Stimulated activated CD8-positive, alpha-beta memory T cell treated with anti-CD3 and anti-CD28 coated beads, Interleukin-4, amount 100 ng/mL, for 1 hour (primary cell): Measurements from ENCODE around the gene C19orf85.
"Not testable (repeated sequence)": the region's sequence is repeated elsewhere in the genome, so short reads cannot be mapped to it uniquely, and the experiment has no call there.

Source experiments
- DNase-seq, 2 donors: peaks; one replicate each; pipeline ENCODE4 v3.0.0-alpha.2; 2020; ENCODE audit warnings: low read depth in 2 of 2, low spot score in 1 of 2

Gene C19orf85

DNA sequence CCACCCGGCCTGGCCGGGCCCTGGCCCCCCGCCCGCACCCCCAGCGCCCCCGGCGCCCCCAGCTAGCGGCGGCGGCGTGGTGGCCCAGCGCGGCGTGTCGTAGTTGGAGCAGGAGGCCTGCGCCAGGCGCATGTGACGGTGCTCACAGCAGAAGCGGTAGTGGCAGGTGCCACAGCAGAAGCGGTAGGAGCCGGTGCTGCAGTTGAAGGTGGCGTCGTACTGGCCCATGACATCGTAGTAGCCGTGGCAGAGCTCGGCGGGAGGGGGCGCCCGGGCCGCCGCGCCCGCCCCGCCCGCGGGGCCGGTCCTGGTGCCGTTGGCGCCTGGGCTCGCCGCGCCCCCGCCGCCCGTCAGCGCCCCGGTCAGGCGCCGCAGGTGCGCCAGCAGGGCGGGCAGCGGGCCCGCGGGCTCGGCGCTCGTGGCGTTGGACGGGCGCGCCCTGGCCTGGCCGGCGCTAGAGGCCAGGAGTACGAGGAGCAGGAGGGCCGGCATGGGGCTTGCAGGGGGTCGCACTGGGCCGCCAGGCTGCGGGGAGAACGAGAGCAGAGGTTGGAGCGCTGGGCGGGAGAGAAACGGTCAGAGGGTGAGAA lies 22.1 kb downstream of the C19orf85 start:
- DNase-seq = no peak

DNA sequence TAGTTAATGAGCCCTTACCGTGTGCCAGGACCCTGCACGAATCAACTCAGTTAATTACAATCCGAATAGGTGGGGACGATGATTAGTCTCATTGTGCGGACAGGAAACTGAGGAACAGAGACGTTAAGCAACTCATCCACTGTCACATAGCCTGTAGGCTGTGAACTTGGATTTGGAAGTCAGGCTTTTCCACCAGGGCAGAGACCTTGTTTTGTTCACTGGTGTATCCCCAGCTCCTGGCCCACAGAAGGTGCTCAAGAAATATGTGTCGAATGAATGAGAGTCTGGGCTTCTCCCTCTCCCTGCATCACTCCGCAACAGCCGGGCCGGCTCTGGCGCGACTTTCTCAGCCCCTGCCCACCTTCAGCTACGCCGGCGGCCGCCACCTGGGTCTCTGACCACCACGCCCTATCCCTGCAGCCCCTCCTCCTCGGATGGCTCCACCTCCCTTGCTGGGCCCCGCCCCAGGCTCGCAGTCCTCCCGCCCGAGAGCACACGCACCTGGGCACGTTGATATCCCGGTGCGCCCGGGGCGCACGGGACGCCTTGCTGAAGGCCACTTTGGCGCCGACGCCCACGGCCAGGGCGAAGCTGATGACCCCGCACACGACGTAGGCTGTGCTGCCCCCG lies 22.7 kb downstream of the C19orf85 start:
- no peak for DNase-seq

DNA sequence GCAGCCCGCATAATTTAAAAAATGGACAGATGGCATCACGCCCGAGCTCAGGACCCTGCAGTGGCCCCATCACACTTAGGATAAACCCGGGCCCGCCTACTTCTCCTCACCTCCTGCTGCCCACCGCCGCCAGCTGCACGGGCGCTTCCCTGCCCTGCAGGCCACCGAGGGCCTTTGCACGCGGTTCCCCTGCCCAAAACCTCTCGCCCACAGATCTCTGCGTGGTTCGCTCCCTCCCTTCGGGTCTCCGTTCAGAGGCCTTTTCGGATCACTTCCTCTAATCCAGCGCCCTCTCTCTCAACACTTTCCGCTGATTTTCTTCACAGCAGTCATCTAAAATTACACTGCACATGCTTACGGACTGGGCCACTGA lies 23.2 kb downstream of the C19orf85 start:
- DNase-seq = no peak

DNA sequence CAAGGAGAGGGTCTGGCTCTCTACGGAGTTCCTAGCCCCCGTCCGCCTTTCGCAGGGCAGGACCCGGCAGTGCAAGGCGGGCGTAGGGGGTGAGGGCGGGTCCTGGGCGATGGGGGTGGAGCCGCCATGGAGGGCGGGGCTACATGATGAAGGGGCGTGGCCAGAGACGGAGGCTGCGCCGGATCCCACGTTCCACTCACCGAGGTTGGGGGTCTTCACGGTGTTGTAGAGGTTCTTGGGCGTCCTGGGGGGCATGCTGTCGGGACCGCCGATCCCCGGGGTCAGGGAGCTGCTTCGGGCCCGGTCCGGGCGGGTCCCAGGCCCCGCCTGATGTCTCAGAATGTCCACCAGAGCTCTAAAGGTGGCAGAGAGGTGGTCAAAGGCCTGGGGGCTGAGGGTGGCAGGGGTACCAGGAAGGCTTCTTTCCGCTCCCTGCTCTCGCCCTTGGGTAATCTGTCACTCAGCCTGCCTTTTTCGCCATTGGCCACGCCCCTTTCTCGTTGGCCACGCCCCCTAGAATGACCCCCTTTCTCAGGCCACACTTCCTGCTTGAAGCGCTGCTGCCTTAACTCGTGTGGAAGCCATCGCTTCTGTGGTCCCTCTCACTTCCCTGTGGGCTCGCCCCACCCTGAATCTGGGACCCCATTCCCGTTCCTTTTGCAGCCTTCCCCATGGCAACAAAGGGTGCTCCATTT lies 24.0 kb downstream of the C19orf85 start:
- no peak for DNase-seq

DNA sequence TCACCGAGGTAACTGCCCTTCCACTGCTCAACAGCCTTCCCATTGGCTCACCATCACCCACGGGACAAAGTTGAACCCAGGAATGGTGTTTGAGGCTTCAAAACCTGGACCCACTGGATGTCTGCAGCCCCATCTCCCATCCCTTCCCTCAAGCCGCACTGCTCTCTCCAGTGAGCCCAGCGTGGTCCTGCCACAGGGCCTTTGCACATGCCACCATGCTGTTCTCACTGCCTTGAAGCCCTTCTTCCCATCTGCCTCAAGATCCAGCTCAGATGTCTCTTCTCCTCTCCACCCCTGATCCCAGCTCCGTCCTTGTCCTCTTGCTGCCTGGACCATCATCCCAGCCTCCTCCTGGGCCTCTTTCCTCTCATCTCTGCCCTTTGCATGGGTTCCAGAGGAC lies 25.5 kb downstream of the C19orf85 start:
- DNase-seq = no peak

DNA sequence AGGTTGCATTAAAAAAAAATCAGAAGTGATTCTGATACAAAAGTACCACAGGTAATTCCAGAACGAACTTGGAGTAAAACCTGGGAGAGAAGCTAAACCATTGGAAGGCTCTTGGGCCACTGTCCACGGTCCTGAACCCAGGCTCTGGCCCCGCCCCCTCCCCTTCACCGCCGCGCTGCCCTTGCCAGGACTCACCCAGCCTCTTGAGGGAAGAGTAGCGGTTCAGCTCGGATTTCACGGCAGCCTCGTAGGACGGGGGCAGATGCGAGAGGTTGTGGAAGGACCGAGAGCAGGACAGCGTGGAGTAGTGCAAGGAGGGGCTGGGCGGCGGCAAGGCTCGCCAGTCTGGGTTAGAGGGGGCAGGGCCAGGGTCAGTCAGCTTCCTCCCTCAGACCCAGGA lies 27.1 kb downstream of the C19orf85 start:
- no peak for DNase-seq

DNA sequence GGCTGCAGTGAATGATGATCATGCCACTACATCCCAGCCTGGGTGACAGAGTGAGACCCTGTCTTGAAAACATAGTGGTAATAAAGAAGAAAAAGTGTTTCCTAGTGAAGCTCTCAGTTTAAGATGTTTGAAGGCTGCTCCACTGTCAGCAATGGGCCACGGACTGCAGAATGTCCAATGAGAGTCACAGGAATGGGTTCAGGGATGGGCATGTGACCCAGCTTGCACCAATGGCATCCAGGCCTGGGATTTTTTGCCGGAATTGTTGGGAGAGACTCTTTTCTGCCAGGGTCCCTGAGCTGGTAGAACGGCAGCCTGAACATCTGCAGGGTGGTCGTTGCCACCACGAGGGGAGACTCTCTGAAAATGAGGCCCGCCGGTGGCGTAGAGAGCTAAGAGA lies 27.7 kb downstream of the C19orf85 start:
- no peak for DNase-seq

DNA sequence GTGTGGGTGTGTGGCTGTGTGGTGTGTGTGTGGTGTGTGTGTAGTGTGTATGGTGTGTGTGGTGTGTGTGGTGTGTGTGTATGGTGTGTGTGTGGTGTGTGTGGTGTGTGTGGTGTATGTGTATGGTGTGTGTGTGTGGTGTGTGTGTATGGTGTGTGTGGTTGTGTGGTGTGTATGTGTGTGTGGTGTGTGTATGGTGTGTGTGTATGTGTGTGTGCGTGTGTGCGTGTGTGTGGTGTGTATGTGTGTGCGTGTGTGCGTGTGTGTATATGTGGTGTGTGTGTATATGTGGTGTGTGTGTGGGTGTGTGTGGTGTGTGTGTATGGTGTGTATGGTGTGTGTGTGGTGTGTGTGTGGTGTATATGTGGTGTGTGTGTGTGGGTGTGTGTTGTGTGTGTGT lies 29.5 kb downstream of the C19orf85 start:
- no peak for DNase-seq

DNA sequence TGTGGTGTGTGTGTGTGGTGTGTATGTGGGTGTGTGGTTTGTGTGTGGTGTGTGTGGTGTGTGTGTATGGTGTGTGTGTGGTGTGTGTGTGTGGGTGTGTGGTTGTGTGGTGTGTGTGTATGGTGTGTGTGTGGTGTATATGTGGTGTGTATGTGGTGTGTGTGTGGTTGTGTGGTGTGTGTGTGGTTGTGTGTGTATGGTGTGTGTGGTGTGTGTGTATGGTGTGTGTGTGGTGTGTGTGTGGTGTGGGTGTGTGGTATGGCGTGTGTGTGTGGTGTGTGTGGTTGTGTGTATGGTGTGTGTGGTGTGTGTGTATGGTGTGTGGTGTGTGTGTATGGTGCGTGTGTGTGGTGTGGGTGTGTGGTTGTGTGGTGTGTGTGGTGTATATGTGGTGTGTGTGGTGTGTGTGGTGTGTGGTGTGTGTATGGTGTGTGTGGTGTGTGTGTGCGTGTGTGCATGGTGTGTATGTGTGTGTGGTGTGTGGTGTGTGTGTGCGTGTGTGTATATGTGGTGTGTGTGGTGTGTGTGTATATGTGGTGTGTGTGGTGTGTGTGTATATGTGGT lies 30.1 kb downstream of the C19orf85 start:
- no peak for DNase-seq

DNA sequence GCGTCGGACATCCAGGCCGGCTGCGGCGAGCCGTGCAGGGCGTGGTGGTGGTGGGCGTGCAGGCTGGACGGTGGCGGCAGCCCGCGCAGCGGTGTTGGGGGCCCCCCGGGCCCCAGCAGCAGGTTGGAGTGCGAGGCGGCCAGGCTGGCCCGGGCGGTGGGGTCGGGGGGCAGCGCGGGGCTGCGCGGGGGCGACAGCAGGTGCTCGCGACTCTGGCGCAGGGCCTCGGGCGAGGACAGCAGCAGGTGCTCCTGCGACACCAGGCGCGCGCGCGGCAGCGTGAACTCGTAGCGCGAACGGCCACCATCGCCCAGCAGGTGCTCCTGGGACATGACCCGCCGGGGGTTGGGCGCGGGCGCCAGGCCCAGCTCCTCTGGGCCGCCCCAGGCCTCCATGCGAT lies 31.3 kb downstream of the C19orf85 start:
- no peak for DNase-seq

DNA sequence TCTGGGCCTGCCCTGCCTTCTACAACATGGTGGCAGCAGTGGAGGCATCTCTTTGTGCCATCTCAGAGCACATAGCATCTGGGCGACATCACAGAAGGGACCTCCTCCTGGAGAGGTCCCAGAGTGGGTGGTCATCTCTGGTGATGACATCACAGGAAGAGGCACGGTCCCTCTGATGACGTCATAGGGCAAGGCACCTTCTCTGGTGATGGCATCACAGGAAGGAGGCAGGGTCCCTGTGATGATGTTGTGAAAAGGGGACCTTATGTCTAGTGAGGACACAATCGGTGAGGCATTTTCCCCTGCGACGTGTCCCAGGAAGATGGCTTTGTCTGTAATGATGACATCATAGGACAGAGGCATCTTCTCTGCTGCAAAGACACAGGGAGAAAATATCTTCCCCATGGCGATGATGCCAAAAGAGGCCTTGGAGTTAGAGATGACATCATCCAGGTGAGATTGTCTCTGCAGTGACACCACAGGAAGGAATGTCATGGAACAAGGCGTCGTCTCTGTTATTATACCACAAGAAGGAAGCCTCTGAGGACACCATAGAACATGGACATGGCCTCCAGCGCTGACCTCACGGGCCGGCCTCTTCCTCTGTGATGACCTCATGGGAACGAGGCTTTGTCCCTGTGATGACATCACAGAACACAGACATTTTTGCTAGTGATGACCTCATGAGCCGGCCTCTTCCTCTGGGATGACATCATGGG lies 32.2 kb downstream of the C19orf85 start:
- no peak for DNase-seq

DNA sequence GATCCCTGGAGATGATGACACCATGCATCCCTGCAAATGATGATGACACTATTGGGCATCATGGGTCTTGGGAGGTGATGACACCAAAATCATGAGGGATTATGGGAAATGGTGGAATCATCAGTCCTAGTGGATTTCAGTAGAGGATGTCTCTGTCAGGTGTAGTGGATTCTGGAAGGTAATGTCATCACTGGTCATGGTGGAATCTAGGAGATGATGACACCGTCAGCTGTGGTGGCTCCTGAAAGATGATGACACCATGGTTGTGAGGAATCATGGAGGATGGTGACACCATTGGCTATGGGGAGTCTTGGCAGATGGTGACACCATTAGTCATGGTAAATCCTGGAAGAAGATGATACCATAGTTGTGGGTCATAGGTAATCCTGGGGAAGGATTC lies 33.4 kb downstream of the C19orf85 start:
- no peak for DNase-seq

DNA sequence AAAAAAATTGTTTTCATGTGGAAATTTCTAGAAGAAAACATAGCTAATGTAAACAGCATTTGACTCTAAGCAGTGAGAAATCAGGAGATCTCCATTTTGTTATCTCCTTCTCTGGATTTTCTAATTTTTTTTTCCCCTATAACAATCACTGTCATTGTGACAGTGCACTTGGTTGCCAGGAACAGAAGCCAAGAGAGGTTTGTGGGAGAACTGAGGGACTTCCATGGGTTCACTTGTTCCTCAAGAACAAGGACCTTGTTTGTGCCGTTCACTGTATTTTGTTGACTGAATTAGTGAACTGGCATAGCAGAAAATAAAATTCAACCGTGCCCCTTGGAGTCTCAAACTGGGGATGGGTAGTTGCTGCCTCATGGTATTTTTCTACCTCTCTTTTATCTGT lies 38.5 kb downstream of the C19orf85 start:
- DNase-seq = no peak

DNA sequence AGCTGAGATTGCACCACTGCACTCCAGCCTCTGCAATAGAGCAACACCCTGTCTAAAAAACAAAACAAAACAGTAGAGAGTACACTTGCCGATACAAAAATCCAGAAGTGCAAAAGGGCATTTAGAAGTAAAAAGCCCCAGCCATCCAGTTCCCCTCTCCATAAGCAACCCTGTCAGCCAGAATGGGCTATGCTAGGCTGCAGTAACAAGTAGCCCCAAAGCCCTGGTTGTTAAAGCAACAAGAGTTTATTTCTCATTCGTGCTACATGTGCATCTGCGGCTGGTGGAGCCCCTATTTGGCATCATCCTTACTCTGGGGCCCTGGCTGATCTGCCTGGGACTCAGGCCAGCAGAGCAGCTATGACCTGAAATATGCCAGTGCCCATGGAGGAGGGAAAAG lies 40.0 kb downstream of the C19orf85 start:
- no peak for DNase-seq

DNA sequence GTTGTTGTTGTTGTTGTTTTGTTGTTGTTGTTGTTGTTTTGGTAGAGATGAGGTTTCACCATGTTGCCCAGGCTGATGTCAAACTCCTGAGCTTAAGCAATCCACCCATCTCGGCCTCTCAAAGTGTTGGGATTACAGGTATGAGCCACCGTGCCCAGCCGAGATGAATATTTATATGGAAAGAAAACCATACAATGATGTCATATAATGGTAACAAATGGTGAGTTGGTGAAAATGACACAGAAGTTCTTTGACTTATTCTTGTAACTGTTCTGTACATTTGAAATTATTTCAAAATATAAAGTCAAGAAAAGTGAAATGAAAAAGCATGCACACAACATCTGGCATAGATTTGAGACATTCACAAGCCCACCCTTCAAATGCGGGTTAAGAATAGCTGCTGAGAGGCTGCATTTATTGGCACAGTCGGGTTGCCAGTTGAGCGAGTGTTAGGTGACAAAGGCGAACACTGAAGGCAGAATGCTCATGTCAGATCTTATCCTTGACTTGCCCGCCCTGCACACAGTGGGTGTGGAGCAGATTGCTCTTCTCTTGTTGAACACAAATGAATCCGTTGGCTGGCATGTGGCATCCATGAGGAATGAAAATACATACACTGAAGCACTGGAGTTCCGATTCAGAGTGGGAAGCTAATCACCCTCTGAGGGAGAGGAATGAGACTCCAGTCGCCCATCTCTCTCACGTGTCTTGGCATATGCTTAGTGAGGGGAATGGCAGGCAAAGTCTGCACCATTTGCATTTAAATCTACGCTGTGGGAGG lies 41.1 kb downstream of the C19orf85 start:
- DNase-seq = no peak

DNA sequence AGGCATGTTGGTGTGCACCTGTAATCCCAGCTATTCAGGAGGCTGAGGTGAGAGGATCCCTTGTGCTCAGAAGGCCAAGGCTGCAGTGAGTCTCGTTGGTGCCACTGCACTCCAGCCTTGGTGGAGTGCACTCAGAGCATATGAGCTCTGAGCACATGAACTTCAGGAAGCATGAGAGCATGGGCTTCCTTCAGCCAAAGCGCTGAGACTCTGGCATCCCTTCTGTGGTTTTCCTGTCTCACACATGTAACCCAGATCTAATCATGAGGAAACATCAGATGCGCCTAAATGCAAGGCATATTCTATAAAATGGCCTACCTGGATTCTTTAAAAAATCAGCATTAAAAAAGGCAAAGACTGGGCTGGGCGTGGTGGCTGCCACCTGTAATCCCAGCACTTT lies 43.3 kb downstream of the C19orf85 start:
- not testable (repeated sequence) for DNase-seq

DNA sequence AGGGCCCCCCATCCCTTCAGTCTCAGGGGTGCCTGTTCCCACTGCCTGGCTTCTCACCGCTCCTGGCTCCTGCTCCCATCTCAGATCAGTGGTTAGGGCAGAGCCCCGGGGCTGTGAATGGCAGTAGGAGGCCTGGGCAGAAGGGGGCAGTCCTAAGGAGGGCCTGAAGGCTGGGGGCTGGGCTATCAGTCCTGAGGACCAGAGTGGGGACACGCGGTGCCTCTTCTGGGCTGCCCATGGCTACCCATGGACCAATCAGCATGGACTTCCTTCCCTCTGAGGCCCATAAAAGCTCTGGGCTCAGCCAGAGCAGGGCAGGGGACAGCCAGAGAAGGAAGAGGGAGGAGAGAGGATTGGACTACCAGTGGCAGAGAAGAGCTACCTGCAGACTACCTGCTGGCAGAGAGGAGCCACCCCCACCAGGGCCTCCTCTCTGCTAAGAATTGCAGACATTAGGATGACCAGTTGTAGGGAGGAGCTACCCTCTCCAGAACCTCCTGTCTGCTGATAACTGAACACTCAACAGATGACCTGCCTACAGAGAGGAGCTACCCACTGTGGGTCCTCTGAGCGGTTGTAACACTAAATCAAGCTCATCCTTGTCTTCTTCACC lies 44.8 kb downstream of the C19orf85 start:
- DNase-seq = no peak

DNA sequence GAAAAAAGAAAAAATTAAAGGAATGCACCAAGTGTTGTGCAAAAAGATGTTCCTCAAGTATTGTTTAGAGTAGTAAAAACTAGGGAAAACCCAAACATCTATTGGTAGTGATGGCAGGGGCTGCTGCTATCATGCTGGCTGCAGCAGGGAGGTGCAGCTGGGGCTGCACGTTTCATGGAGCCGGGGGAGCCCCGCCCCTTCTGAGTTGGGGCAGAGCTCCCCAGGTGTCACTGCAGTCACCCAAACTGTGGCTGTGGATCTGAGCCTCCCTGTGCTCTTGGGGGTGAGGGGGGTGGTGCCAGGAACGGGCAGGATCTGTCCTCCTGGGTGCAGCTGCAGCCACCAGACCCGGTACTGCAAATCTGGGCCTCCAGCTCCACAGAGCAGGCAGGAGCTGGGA lies 45.4 kb downstream of the C19orf85 start:
- no peak for DNase-seq

DNA sequence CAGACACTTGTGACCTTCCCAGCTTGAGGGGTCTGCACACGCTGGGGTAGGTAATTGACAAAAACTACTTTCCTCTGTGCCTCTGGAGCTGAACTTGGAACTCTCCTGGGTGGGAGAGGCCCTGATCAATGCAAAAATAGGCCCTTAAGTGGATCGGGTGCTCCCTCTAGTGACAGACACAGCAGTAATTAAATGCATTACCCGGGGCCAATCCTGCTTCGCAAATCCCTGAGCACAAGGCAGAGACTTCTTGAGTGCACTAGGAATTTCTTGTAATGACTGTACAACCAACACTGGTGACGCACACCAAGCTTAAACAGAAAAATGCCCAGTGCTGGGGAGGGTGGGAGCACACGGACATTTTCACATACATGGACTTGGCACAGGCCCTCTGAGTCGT lies 46.4 kb downstream of the C19orf85 start:
- peak in 1 of 2 donors; percentile 26 for DNase-seq
